HG03175 (cell line): Measurements from ENCODE around the gene SGCB.
"Not testable (repeated sequence)": the region's sequence is repeated elsewhere in the genome, so short reads cannot be mapped to it uniquely, and the experiment has no call there.

Experiments
- ATAC-seq: cut with Tn5 transposase; IDR thresholded peaks from one replicate; pipeline ENCODE4 v1.9.1; 2021; ENCODE audit warnings: mild to moderate bottlenecking, moderate library complexity; ENCODE audit not compliant: unreplicated experiment

SGCB gene

GRCh38 chr4:52038103-52038912 lies at the start of gene SGCB:
TSS of gene SGCB (minus strand) at chr4:52038299. CDS start at chr4:52038259, 40 bp downstream.
- peak; percentile 87 for ATAC-seq

- not testable (repeated sequence) for ATAC-seq
These were observed 48.3 kb upstream of the SGCB start for GRCh38 chr4:52086425-52086824.

DNA sequence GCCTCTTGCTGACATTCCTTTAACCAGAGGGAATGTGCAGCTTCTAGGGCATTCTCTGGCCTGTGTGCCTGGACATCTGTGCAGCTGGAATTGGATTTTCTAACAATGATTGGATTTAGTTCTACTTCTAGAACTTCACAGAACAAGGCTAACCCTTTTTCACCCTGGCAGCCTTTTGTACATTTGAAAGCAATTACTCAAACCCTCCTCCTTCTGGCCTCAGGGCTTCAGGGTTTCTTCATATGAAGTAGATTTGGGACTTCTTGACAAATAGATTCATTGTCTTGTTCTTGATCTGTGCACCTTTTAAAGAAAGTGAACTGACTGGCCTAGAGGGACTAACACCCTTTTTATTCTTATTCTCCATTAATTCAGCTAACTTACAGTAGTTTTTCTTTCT lies 43.1 kb upstream of the SGCB start:
- ATAC-seq = no peak

DNA sequence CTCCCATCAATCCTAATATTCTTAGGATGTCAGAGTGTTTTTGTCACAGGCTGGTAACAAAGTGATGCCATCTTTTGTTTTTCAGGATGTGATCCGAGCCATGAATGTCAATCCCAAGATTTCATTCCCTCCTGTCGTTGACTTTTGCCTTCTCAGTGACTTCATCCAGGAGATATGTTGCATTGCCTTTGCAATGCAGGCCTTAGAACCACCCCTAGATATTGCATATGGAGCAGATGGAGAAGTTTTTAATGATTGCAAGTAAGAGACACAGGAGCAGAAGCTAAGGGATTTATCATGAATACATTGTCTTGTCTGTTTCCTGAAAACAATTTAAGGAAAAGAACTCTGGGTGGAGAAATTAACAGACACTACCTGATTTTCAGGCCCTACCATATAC lies 41.6 kb upstream of the SGCB start:
- no peak for ATAC-seq

DNA sequence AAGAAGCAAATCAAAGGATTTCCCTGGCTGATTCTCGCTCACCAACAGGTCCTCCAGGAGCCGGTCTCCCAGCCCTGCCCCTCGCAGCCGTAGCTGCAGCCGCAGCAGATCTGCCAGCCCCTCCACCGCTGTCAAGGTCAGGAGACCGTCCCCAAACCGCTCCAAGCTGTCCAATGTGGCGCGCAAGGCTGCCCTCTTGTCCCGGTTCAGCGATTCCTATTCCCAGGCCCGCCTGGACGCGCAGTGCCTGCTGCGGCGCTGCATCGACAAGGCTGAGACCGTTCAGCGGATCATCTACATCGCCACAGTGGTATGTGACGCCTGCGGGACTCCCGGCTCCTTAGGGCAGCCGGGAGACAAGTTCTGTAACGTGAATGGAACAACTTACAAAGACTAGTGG lies 38.6 kb upstream of the SGCB start:
- no peak for ATAC-seq

GRCh38 chr4:52071791-52072546 lies 33.9 kb upstream of the SGCB start:
- no peak for ATAC-seq

DNA sequence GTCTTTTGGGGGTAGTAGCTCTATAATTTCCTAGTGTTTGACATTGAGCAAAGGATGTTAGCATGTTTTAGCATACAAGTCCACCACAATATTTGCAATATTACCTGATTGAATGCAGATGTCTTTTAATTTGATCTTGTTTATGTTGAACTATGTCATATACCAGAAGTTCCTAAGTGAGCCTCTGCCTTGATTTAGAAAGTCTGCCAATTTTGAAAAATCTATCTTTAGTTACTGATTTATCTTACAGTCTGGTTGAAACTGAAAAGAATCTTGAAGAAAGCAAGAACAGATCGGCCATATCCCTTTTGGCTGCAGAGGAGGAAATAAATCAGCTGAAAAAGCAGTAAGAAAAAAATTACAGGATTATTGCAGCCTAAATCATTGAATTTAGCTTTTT lies 31.5 kb upstream of the SGCB start:
- ATAC-seq = no peak

GRCh38 chr4:52059372-52059771 lies 21.3 kb upstream of the SGCB start:
- no peak for ATAC-seq

DNA sequence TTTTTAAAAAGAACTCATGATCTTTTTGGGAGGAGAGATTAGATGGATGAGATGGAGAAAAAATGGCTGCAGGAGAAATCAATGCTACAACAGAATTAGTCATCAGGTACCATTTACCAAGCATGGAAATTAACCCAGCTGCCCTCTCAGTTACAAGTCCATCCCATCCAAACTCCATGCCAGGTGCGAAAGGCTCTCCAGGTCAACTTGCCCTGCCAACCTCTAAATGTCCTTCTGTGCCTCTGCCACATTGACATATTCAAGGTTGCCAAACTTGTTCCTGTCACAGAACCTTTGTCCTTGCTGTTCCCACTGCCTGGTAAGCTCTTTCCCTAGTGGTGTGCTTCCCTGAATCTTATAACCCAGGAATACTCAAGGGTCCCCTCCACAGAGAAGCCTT lies 20.2 kb upstream of the SGCB start:
- ATAC-seq = no peak

GRCh38 chr4:52057196-52057595 lies 19.1 kb upstream of the SGCB start:
- ATAC-seq = no peak

- ATAC-seq = no peak
These were observed 16.2 kb upstream of the SGCB start for GRCh38 chr4:52054254-52054653.

DNA sequence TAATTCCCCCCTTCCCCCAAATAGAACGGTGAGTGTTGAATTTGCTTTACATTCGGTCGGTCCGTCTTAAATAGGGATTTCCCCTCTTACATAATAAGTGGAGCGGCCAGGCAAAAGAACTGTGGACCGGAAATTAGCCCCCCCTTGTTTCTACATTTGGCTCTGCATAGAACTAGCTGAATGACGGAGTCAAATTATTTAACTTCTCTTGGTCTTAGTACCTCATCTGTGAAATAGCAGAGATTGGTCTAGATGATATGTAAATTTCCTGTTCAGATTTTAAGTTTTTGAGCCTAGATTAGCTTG lies 14.3 kb upstream of the SGCB start:
- ATAC-seq = peak; percentile 59

DNA sequence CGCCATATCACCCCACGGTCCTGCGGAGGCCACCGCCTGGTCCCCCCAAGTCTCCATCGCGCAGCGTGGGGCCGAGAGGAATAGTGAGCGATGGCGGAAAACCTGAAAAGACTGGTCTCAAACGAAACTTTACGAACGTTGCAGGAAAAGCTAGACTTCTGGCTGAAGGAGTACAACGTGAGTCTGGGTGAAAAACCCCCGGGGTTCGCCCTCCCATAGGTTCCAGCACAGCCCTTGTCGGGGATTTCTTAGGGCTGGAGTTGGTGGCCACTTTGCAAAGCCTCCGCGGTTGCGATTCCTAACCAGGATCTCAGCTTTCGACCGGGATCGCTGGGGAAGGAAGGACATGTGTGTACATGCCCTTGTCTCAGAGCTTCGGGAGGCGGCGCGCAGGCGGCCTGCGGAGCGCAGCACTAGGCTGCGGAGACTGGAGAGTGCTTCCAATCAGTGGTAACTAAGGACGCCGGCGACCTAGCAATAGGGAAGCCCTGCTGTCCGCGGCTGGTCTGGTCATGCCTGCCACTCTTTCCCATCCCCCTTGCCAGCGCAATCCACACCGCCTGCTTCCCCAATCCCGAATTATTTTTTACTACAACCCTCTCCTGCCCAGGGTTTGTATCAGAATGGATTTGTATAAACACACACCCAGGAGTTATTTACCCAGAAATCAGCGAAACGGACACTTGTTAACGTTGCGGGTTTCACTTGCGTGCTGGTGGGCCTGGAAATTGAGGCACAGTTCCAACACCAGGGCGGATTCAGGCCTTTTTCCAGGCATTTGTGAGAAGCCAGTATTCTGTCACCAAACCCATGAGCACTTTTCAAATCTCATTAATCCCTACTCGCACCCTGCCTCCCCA lies 13.7 kb upstream of the SGCB start:
- ATAC-seq = peak; percentile 67

DNA sequence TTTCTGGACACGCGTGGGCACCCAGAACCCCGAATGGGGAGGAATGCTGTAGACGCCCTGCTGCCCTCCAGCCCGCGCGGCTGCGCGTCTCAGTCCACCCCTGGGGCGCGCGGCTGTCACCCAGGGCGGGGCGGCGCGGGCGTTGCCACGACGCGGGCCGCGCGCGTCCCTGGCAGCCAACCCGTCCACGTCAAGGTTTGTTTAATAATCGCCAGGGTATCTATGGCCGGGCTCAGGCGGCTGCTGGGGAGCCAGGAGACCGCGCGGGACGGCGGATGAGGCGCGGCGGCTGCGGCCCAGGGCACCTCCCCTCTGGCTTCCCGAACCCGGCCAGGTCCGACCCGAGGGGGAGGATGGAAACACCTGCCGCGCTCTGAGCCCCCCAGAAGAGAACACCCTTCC lies 13.1 kb upstream of the SGCB start, which contains the start of gene SPATA18:
Gene SPATA18, plus strand, starts transcription at position 92 of the 402 bp plus-strand sequence. CDS start 401 bp downstream, outside the sequence.
- peak; percentile 49 for ATAC-seq

GRCh38 chr4:52049266-52049665 lies 11.2 kb upstream of the SGCB start:
- ATAC-seq = no peak

DNA sequence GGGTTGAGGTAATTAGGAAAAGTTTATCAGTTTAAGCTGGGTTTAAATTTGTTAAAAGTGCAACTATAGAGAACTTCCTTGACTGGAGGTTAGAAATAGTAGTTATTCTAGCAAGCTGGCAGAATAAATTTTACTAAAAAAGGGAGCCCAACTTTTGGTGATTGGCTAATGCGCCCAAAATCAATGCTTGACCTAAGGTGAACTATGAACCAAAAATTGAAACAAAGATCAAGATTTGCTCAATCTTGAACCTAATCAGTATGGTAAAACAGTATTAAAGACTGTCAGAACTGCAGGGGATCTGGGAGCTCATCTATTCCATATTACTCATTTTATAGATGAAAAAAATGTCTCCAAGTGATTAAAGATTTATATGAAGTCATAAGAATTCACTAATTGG lies 6.9 kb upstream of the SGCB start:
- ATAC-seq = no peak

- peak; percentile 49 for ATAC-seq
These were observed 403 bp downstream of the SGCB start for GRCh38 chr4:52037689-52038102.

- ATAC-seq = no peak
These were observed 1.1 kb downstream of the SGCB start for GRCh38 chr4:52036886-52037530.

DNA sequence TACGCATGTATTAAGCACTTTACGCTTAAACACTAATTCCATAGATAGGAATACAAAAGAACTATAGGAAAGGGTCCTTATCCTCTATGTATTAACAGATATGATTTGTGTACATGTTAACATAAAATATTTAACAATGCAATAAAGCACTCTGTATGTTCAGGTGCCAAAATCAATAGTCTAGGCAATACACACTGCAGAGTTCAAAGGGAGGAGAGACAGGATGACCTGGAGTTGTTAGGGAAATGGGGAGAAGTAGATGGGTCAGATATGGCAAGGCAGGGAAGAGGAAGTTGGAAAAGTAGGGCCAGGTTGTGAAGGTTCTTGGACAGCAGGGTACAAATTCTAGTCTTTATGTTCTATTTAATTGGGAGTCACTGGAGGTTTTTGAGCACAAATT lies 2.9 kb downstream of the SGCB start:
- no peak for ATAC-seq

- no peak for ATAC-seq
These were observed 6.1 kb downstream of the SGCB start for GRCh38 chr4:52032005-52032404.

DNA sequence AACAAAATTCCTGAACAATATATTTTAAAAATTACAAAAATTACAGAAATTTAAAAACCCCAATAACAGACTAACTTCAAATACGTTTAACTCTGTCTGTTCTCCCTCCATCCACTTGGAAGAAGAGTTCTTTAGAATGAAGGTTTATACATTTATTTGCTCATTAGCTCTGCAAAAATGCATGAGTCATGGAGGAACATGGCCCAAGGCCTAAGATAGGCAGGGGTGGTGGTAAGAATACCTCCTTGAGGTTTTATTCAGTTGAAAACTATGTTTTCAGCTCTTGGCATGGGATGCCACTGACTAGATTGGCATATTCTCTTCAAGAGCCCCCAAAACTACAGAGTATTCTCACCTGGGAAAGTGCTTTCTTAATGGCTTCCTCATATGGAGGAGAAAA lies 9.1 kb downstream of the SGCB start:
- no peak for ATAC-seq
